Osteoblast (primary cell): Measurements from ENCODE around the gene HES6. TPM values are rescaled to one million over a fixed set of nuclear protein-coding genes. Genes with fewer than 3 reads are reported as not detected.

Experiments used
- DNase-seq: peaks from one replicate; pipeline ENCODE4 v3.0.0; 2011; ENCODE audit warnings: low spot score, mixed read lengths; ENCODE audit not compliant: insufficient read length; ENCODE audit errors: missing footprints
- H2AFZ ChIP-seq: 2 replicates; pipeline ENCODE4 v1.6.0; 2011; ENCODE audit warnings: mild to moderate bottlenecking, low read length
- H3K27ac ChIP-seq: 2 replicates; pipeline ENCODE4 v1.5.1; 2011; ENCODE audit warnings: mild to moderate bottlenecking, low read depth, low read length, moderate library complexity
- H3K27me3 ChIP-seq: 2 replicates; pipeline ENCODE4 v1.6.0; 2012; ENCODE audit warnings: mild to moderate bottlenecking, control low read depth, inconsistent platforms, low read length, moderate library complexity; ENCODE audit not compliant: insufficient read depth
- H3K36me3 ChIP-seq: 2 replicates; pipeline ENCODE4 v1.5.1; 2011; ENCODE audit warnings: mild to moderate bottlenecking, low read length, control low read depth, moderate library complexity; ENCODE audit not compliant: insufficient read depth
- H3K4me1 ChIP-seq: 2 replicates; pipeline ENCODE4 v1.5.1; 2011; ENCODE audit warnings: mild to moderate bottlenecking, low read length, control low read depth, moderate library complexity; ENCODE audit not compliant: insufficient read depth
- H3K4me2 ChIP-seq: 2 replicates; pipeline ENCODE4 v1.6.0; 2011; ENCODE audit warnings: mild to moderate bottlenecking, low read length; ENCODE audit not compliant: insufficient read depth
- H3K4me3 ChIP-seq: fragments of 200-600 bp; sonication (generic); 3 replicates; pipeline ENCODE4 v1.5.1; 2012; ENCODE audit warnings: mild to moderate bottlenecking, low read length, inconsistent platforms; ENCODE audit not compliant: insufficient read depth
- H3K79me2 ChIP-seq: 2 replicates; pipeline ENCODE4 v1.6.0; 2012; ENCODE audit warnings: mild to moderate bottlenecking, low read length, control low read depth, inconsistent platforms; ENCODE audit not compliant: insufficient read depth
- H3K9me3 ChIP-seq: 2 replicates; pipeline ENCODE4 v1.5.1; 2011; ENCODE audit warnings: low read depth, low read length, control low read depth
- H4K20me1 ChIP-seq: 2 replicates; pipeline ENCODE4 v1.6.0; 2012; ENCODE audit warnings: mild to moderate bottlenecking, low read length, control low read depth; ENCODE audit not compliant: insufficient read depth
- total RNA-seq: library from RNA; depleted of rRNA; stranded (reverse); fragments of >200 nt; gene quantifications from 2 replicates; pipeline ENCODE4 v1.2.3, GENCODE V29; 2012
- TF ChIP-seq, protein P1 (sequence below): IDR thresholded peaks from 2 replicates; pipeline ENCODE4 v1.5.1; 2011; ENCODE audit warnings: mild to moderate bottlenecking, low read depth, low read length, moderate library complexity; ENCODE audit errors: extremely low read depth

The HES6 gene
- total RNA-seq, 1 donor: 4.0 TPM

DNA sequence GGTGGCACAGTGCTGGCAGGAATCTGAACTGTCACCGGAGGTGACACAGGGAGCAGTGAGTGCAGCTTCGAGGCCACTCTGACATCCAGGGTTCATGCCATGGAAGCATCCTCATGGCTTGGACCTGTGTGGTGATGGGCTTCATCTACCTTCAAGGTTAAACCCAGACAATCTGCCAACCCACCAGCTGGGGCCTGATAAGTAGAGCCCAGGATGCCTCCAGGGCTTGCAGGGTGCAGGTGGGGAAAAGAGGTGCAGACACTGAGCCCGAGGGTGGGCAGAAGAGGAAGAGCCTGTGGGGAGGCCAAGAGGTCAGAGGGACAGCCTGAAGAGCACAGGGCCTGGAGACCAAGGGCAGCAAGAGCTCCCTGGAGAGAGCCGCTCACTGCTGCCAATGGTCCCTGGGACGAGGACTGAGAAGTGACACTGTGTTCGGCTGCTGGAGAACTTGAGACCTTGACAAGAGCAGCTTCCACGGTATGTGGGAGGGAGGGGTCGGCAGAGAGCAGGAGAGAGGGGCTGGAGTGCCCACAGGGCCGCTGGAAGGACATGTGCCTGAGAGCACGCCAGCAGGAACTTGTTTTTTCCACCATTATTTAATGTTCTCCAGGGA, 8.1 kb upstream of the HES6 start:
- H3K79me2 ChIP-seq: no peaks in the 10 kb centered on the region
- TF ChIP-seq, protein P1, sequence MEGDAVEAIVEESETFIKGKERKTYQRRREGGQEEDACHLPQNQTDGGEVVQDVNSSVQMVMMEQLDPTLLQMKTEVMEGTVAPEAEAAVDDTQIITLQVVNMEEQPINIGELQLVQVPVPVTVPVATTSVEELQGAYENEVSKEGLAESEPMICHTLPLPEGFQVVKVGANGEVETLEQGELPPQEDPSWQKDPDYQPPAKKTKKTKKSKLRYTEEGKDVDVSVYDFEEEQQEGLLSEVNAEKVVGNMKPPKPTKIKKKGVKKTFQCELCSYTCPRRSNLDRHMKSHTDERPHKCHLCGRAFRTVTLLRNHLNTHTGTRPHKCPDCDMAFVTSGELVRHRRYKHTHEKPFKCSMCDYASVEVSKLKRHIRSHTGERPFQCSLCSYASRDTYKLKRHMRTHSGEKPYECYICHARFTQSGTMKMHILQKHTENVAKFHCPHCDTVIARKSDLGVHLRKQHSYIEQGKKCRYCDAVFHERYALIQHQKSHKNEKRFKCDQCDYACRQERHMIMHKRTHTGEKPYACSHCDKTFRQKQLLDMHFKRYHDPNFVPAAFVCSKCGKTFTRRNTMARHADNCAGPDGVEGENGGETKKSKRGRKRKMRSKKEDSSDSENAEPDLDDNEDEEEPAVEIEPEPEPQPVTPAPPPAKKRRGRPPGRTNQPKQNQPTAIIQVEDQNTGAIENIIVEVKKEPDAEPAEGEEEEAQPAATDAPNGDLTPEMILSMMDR: no peak
- no peak overlapping the region for H2AFZ ChIP-seq
- no peak overlapping the region for H3K27ac ChIP-seq
- H3K36me3 ChIP-seq: no peaks in the 10 kb centered on the region
- no peak overlapping the region for H3K4me2 ChIP-seq
- no peaks in the 10 kb centered on the region for H3K27me3 ChIP-seq
- H3K4me3 ChIP-seq: no peak overlapping the region
- no peak for DNase-seq
- no peaks in the 10 kb centered on the region for H3K9me3 ChIP-seq
- no peaks in the 10 kb centered on the region for H4K20me1 ChIP-seq
- no peaks in the 10 kb centered on the region for H3K4me1 ChIP-seq

- TF ChIP-seq, protein P1: no peak
- no peak overlapping the region for H3K27ac ChIP-seq
- no peaks in the 10 kb centered on the region for H3K36me3 ChIP-seq
- H3K4me1 ChIP-seq: no peaks in the 10 kb centered on the region
- DNase-seq: no peak
- H3K79me2 ChIP-seq: no peaks in the 10 kb centered on the region
- no peak overlapping the region for H2AFZ ChIP-seq
- no peaks in the 10 kb centered on the region for H4K20me1 ChIP-seq
- H3K9me3 ChIP-seq: no peaks in the 10 kb centered on the region
- H3K4me2 ChIP-seq: no peak overlapping the region
- H3K27me3 ChIP-seq: no peaks in the 10 kb centered on the region
- H3K4me3 ChIP-seq: no peak overlapping the region
Observed at GRCh38 chr2:238247002-238247822, 7.4 kb upstream of the HES6 start.

DNA sequence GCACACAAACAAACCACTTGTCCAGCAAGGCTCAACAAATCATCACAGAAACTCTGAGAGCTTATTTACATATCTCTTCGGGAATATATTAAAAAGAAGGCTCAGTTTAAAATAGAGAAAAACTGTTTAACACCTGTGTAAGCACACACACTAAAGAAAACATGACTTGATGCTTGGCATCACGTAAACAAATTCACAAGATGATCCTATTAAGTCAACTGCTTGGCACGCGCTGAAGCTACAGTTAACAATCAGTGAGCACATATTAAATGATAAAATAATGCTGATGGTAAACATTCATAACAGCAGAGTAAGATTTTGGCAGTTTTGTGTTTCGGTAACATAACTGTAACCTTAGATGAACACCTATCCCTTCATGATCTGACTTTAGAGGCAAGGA, 4.3 kb upstream of the HES6 start:
- Histone ChIP-seq H3K4me3 (no peak overlapping the region), H3K27me3 (peaks cover 17% of the 10 kb centered on the region), H3K9me3 (no peaks in the 10 kb centered on the region), H3K36me3 (no peaks in the 10 kb centered on the region), H3K4me1 (no peaks in the 10 kb centered on the region), H3K27ac (no peak overlapping the region), H3K4me2 (no peak overlapping the region), H4K20me1 (no peaks in the 10 kb centered on the region), H2AFZ (no peak overlapping the region), H3K79me2 (no peaks in the 10 kb centered on the region)
- DNase-seq: no peak
- TF ChIP-seq, protein P1: no peak

GRCh38 chr2:238243496-238244076, 3.7 kb upstream of the HES6 start:
- no peak overlapping the region for H3K27ac ChIP-seq
- DNase-seq: no peak
- no peaks in the 10 kb centered on the region for H3K9me3 ChIP-seq
- no peaks in the 10 kb centered on the region for H3K4me1 ChIP-seq
- no peak overlapping the region for H2AFZ ChIP-seq
- TF ChIP-seq, protein P1: no peak
- H3K4me3 ChIP-seq: no peak overlapping the region
- no peaks in the 10 kb centered on the region for H3K79me2 ChIP-seq
- no peak overlapping the region for H3K4me2 ChIP-seq
- H4K20me1 ChIP-seq: no peaks in the 10 kb centered on the region
- peaks cover 23% of the 10 kb centered on the region for H3K27me3 ChIP-seq
- no peaks in the 10 kb centered on the region for H3K36me3 ChIP-seq
